Fibroblast of mammary gland (primary cell): ENCODE data around the gene DUSP3.

Source experiments
- DNase-seq: peaks from one replicate; pipeline ENCODE4 v3.0.0-alpha.2; 2010; ENCODE audit warnings: low read depth
- H3K4me3 ChIP-seq: 2 replicates; pipeline ENCODE4 v1.5.1; 2011; ENCODE audit warnings: low read depth, mild to moderate bottlenecking, low read length, moderate library complexity; ENCODE audit not compliant: control insufficient read depth
- TF ChIP-seq, protein P1 (sequence below): conservative IDR thresholded peaks from 2 replicates; pipeline ENCODE4 v1.5.1; 2011; ENCODE audit warnings: low read depth, low read length, inconsistent platforms; ENCODE audit not compliant: control insufficient read depth, insufficient read depth

Gene DUSP3

DNA sequence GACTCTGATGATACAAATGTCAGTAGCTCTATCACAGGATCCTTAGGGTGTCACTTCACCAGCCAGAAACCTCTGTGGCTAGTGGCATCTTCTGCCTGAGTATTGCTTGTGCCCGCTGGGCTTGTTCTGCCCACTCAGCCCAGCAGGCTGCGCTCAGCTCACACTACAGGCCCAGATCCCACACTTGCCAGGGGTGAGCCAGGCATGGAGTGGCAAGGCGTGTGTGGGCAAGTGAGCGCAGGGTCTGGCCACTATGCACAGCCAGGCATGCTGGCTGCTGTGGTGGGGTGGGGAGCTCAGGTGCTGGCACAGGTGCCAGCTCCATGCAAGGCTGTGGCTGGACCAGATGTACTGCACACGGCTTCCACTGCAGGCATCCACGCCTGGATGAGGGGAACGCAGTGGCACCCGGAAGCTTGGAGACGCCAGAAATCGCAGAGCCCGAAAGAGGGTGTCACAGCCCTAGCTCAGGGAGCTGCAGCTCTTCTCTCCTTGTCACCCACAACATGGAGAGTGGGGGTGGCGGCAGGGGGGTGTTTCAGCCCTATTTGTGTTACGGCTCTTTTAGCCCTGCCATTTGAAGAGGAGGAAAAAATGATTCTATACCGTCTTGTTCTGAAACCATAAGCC, 11.6 kb upstream of the DUSP3 start:
- DNase-seq = no peak
- TF ChIP-seq, protein P1, sequence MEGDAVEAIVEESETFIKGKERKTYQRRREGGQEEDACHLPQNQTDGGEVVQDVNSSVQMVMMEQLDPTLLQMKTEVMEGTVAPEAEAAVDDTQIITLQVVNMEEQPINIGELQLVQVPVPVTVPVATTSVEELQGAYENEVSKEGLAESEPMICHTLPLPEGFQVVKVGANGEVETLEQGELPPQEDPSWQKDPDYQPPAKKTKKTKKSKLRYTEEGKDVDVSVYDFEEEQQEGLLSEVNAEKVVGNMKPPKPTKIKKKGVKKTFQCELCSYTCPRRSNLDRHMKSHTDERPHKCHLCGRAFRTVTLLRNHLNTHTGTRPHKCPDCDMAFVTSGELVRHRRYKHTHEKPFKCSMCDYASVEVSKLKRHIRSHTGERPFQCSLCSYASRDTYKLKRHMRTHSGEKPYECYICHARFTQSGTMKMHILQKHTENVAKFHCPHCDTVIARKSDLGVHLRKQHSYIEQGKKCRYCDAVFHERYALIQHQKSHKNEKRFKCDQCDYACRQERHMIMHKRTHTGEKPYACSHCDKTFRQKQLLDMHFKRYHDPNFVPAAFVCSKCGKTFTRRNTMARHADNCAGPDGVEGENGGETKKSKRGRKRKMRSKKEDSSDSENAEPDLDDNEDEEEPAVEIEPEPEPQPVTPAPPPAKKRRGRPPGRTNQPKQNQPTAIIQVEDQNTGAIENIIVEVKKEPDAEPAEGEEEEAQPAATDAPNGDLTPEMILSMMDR = no peak
- H3K4me3 ChIP-seq = no peak overlapping the region

GRCh38 chr17:43789482-43789881, 10.7 kb upstream of the DUSP3 start:
- TF ChIP-seq, protein P1 = no peak
- no peak for DNase-seq
- no peak overlapping the region for H3K4me3 ChIP-seq

GRCh38 chr17:43788540-43788939, 9.8 kb upstream of the DUSP3 start:
- no peak for DNase-seq
- H3K4me3 ChIP-seq = no peak overlapping the region
- TF ChIP-seq, protein P1 = no peak

DNA sequence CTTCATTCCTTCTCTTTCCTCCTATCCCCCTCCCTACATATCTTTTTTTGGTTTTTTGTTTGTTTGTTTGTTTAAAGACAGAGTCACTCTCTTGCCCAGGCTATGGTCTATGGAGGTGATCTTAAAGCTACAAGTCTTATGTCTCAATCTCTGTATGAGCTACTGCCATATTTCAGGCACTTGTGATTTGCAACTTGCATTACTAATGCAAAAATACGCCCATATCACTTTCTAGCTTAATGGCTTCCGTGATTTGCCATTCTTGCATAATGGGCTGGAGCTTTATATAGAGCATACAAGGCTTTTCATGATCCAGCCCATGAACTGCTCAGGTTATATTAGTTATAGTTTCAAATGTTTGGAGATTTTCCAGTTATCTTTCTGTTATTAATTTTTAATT, 9.0 kb upstream of the DUSP3 start:
- DNase-seq = no peak
- TF ChIP-seq, protein P1 = no peak

DNA sequence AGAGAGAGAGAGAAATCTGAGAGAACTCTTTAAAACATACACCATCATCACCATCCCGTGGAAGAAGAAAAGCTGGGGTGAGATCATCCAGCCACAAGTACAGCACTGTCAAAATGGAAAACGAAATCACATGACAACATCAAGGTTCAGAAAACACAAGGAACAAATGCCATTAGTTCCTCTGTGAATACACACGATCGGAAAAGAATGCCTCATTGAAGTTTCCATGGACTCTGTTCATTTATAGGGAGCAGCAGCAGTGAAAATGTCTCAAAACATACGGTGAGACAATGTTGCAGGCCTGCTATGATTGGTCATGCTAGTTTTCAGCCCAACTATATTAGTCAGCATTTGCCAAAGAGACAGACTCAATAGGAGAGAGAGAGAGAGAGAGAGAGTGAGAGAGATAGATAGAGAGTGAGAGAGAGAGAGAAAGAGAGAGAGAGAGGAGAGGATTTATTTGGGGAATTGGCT, 5.9 kb upstream of the DUSP3 start:
- DNase-seq = peak; percentile 84
- TF ChIP-seq, protein P1 = no peak

More for the DNA sequence above, 9.0 kb upstream of the DUSP3 start:
- H3K4me3 ChIP-seq = no peak overlapping the region

GRCh38 chr17:43784068-43784467, 5.3 kb upstream of the DUSP3 start:
- no peak overlapping the region for H3K4me3 ChIP-seq
- DNase-seq = peak; percentile 76
- TF ChIP-seq, protein P1 = no peak

More for the DNA sequence above, 5.9 kb upstream of the DUSP3 start:
- H3K4me3 ChIP-seq = no peak overlapping the region
